Parathyroid adenoma (tissue), 2 donors: ENCODE measurements around the gene KCNIP1.

Experiments used
- H2AFZ ChIP-seq: fragments of 300-600 bp; sonication (generic); one replicate; pipeline ENCODE4 v1.7.0; 2017; ENCODE audit warnings: antibody characterized with exemption, mild to moderate bottlenecking
- H3K27ac ChIP-seq: fragments of 300-600 bp; sonication (generic); one replicate; pipeline ENCODE4 v1.7.0; 2017
- H3K27me3 ChIP-seq: fragments of 300-600 bp; sonication (generic); one replicate; pipeline ENCODE4 v1.7.0; 2017; ENCODE audit warnings: low read length; ENCODE audit not compliant: control insufficient read depth, insufficient read depth
- H3K36me3 ChIP-seq: fragments of 300-600 bp; sonication (generic); one replicate; pipeline ENCODE4 v1.7.0; 2017; ENCODE audit warnings: low read length; ENCODE audit not compliant: control insufficient read depth, insufficient read depth
- H3K4me1 ChIP-seq: fragments of 300-600 bp; sonication (generic); one replicate; pipeline ENCODE4 v1.7.0; 2017; ENCODE audit warnings: control low read depth
- H3K4me2 ChIP-seq: fragments of 300-600 bp; sonication (generic); one replicate; pipeline ENCODE4 v1.7.0; 2017; ENCODE audit warnings: low read length
- H3K4me3 ChIP-seq: fragments of 300-600 bp; sonication (generic); one replicate; pipeline ENCODE4 v1.7.0; 2017; ENCODE audit warnings: low read depth, low read length
- H3K79me2 ChIP-seq: fragments of 300-600 bp; sonication (generic); one replicate; pipeline ENCODE4 v1.7.0; 2017; ENCODE audit warnings: control low read depth
- H3K9ac ChIP-seq: fragments of 300-600 bp; sonication (generic); one replicate; pipeline ENCODE4 v1.7.0; 2017; ENCODE audit warnings: mild to moderate bottlenecking
- H3K9me3 ChIP-seq: fragments of 300-600 bp; sonication (generic); one replicate; pipeline ENCODE4 v1.7.0; 2017; ENCODE audit warnings: low read length; ENCODE audit not compliant: control insufficient read depth
- CTCF ChIP-seq: fragments of 300-600 bp; sonication (generic); IDR thresholded peaks from one replicate; pipeline ENCODE4 v1.7.0; 2017; ENCODE audit warnings: antibody characterized with exemption, mild to moderate bottlenecking
- donor health status: primary hyperparathyroidism.

KCNIP1 gene

GRCh38 chr5:170538696-170539586 is 35.1 kb downstream of the KCNIP1 start:
- H3K9ac ChIP-seq: no peak overlapping the region
- no peak overlapping the region for H2AFZ ChIP-seq
- no peaks in the 10 kb centered on the region for H3K27me3 ChIP-seq
- TF ChIP-seq CTCF: no peak
- no peaks in the 10 kb centered on the region for H3K9me3 ChIP-seq
- peaks cover 5% of the 10 kb centered on the region for H3K79me2 ChIP-seq
- H3K36me3 ChIP-seq: no peaks in the 10 kb centered on the region
- no peak overlapping the region for H3K4me3 ChIP-seq
- H3K4me1 ChIP-seq: peaks cover 4% of the 10 kb centered on the region
- no peak overlapping the region for H3K4me2 ChIP-seq
- H3K27ac ChIP-seq: no peak overlapping the region

DNA sequence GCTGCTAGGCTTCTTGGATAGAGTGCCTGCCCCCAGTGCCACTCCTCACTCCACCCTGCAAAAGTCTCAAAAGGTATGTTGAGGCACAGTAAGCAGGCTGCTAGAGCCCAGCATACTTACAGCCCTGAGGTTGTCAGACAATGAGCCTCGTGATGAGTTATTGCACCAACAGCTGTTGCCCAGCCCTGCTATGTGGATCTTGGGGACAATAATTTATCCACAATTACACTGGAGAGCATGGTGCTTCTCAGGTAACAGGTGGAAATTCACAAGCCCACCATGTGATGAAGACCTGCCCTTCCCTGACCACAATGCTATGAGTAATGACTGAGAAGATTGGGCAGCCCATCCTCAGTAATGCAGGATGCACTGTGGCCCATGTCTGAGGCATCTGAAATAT is 36.5 kb downstream of the KCNIP1 start:
- no peak overlapping the region for H3K4me3 ChIP-seq
- no peak overlapping the region for H3K27ac ChIP-seq
- peaks cover 5% of the 10 kb centered on the region for H3K79me2 ChIP-seq
- no peaks in the 10 kb centered on the region for H3K9me3 ChIP-seq
- peaks cover 4% of the 10 kb centered on the region for H3K4me1 ChIP-seq
- no peaks in the 10 kb centered on the region for H3K36me3 ChIP-seq
- no peak overlapping the region for H3K9ac ChIP-seq
- H3K4me2 ChIP-seq: no peak overlapping the region
- no peaks in the 10 kb centered on the region for H3K27me3 ChIP-seq
- no peak overlapping the region for H2AFZ ChIP-seq
- TF ChIP-seq CTCF: no peak

- Histone ChIP-seq H3K79me2 (peaks cover 5% of the 10 kb centered on the region), H3K36me3 (no peaks in the 10 kb centered on the region), H3K27me3 (no peaks in the 10 kb centered on the region), H3K4me1 (peaks cover 8% of the 10 kb centered on the region), H3K9ac (no peak overlapping the region), H2AFZ (no peak overlapping the region), H3K27ac (no peak overlapping the region), H3K4me3 (no peak overlapping the region), H3K9me3 (no peaks in the 10 kb centered on the region), H3K4me2 (no peak overlapping the region)
- no peak for TF ChIP-seq CTCF
These were observed 37.4 kb downstream of the KCNIP1 start for GRCh38 chr5:170541146-170541769.

- no peaks in the 10 kb centered on the region for H3K36me3 ChIP-seq
- H3K9me3 ChIP-seq: no peaks in the 10 kb centered on the region
- no peak overlapping the region for H3K4me3 ChIP-seq
- H3K27ac ChIP-seq: no peak overlapping the region
- TF ChIP-seq CTCF: no peak
- H3K79me2 ChIP-seq: no peaks in the 10 kb centered on the region
- H2AFZ ChIP-seq: no peak overlapping the region
- peaks cover 11% of the 10 kb centered on the region for H3K4me1 ChIP-seq
- no peak overlapping the region for H3K4me2 ChIP-seq
- no peak overlapping the region for H3K9ac ChIP-seq
- no peaks in the 10 kb centered on the region for H3K27me3 ChIP-seq
These were observed 39.0 kb downstream of the KCNIP1 start for GRCh38 chr5:170542691-170543293.
